Stomach smooth muscle (tissue), 2 donors: ENCODE measurements around the gene TP53TG5.

Experiments
- H3K27ac ChIP-seq: one replicate; pipeline ENCODE4 v1.7.0; 2013; ENCODE audit warnings: mild to moderate bottlenecking, low read length, inconsistent platforms
- H3K27me3 ChIP-seq, 2 donors: one replicate each; pipeline ENCODE4 v1.7.0; 2013; ENCODE audit warnings: low read length in 2 of 2; ENCODE audit not compliant: insufficient read depth in 2 of 2, control insufficient read depth in 1 of 2
- H3K36me3 ChIP-seq, 2 donors: one replicate each; pipeline ENCODE4 v1.7.0; 2013; ENCODE audit warnings: low read length in 2 of 2; ENCODE audit not compliant: control insufficient read depth in 2 of 2, insufficient read depth in 2 of 2
- H3K4me1 ChIP-seq: one replicate; pipeline ENCODE4 v1.7.0; 2013; ENCODE audit warnings: low read length; ENCODE audit not compliant: control insufficient read depth, insufficient read depth
- H3K4me3 ChIP-seq, 2 donors: one replicate each; pipeline ENCODE4 v1.7.0; 2013; ENCODE audit warnings: low read length in 2 of 2
- H3K9ac ChIP-seq, 2 donors: one replicate each; pipeline ENCODE4 v1.7.0; 2013; ENCODE audit warnings: low read length in 2 of 2, mild to moderate bottlenecking in 1 of 2
- H3K9me3 ChIP-seq, 2 donors: one replicate each; pipeline ENCODE4 v1.7.0; 2013; ENCODE audit warnings: low read length in 2 of 2; ENCODE audit not compliant: control insufficient read depth in 2 of 2
- donor health status: healthy.
- donor health status: Pancreatic carcinoma.

Gene TP53TG5

DNA sequence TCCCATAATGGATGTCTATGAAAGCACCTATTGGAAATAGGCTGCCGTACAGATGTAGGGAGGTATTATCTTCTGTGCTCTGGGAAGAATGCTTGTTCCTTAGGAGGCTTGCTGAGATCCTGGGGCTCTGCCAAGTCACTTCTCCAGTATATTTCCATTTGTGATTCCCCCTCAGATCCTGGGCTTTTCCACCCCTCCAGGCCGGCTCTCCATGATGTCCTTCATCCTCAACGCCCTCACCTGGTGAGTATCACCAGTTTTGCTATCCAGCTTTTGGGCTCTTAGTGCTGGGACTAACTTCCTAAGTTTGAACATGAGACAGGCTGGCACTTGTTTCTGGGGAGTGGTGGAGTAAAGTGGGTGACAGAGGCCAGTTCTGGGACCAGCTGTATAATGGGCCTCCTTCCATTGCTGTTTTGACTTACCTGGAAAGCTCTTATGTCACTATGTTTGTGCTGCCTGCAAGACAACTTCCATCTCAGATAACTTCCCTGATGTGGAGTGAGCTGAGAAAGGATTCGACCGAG lies 12.6 kb downstream of the TP53TG5 start:
- no peaks in the 10 kb centered on the region for H3K27me3 ChIP-seq
- no peaks in the 10 kb centered on the region for H3K9me3 ChIP-seq
- H3K36me3 ChIP-seq, result peaks cover 25 to 29% of the 10 kb centered on the region in 2 donors
- H3K9ac ChIP-seq, result no peak overlapping the region
- no peak overlapping the region for H3K27ac ChIP-seq
- H3K4me3 ChIP-seq, result no peak overlapping the region
- peaks cover 25% of the 10 kb centered on the region for H3K4me1 ChIP-seq

DNA sequence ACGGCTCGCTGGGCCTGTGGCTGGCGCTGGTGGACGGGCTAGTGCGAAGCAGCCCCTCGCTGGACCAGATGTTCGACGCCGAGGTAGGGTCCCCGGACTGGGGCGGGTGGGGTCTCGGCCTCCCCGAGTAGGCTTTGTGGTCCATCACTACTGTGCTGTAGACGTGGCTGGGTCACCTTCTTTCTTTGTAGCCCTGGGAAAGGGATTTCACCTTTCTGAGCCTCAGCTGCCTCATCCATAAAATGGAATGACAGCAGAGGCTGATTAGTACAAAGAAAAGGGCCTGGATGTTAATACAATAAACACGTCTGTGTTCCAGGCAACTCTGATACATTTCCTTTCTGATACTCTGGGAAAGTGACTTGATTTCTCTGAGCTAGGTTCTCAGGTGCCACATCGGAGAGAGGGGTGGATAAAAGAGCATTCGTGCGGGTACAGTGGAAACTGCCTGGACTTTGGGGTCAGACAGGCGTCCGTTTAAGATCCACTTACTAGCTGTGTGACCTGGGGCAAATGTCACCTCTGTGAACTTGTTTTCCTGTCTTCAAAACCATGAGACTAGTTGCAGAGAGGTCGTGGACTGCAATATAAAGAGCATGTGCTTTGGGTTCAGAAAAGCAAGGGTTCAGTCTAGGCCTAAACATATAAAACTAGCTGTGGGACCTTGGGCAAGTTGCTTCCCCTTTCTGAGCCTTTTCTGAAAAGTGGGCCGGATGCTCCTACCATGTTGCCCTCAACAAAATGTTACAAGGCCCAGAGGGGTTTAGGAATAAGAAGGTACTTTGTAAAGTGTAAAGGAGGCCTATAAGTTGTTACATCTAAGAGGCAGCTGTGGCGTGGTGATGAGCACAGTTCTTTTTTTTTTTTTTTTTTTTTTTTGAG lies 14.3 kb downstream of the TP53TG5 start:
- peak overlapping the region; percentile 97 for H3K27ac ChIP-seq
- H3K27me3 ChIP-seq, result no peaks in the 10 kb centered on the region
- H3K4me3 ChIP-seq, result peak overlapping the region; percentile 84 to 92
- peaks cover 37% of the 10 kb centered on the region for H3K4me1 ChIP-seq
- peak overlapping the region; percentile 94 to 97 for H3K9ac ChIP-seq
- no peaks in the 10 kb centered on the region for H3K9me3 ChIP-seq
- H3K36me3 ChIP-seq, result peaks cover 23 to 29% of the 10 kb centered on the region in 2 donors

DNA sequence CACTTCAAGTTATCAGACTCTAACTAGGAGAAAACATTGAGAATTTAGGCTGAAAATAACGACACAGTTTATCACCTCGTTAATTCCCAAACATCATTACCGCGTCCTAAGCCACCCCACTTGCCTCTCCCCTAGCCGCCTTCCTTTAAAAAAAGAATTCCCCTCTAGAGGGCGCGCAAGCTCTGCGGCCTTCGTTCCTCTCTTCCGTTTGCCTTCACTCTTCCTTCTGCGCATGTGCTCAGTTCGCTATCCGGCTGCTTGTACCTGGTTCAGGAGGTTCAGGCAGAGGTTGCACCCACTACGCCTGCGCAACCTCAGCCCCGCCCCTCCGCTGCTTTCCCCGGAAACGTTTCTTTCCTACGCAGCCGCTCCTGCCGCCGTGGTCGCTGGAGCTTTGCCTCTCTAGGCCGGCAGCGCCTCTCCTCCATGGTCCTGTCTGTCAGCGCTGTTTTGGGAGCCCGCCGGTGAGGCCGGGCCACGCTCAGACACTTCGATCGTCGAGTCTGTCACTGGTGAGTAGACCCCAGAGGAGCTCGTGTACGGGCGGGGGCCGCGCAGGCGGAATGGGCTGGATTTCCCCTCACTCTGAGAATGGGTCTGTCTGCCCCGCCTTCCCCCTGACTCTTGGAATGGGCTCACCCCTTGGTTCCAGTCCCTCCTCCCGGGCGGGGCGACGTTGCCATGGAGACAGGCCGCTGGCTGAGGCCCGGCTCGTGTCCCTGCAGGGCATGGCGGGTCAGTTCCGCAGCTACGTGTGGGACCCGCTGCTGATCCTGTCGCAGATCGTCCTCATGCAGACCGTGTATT lies 15.1 kb downstream of the TP53TG5 start, which contains the start of gene SYS1:
SYS1 (plus strand) TSS at position 353 of the 807 bp plus-strand sequence; CDS start at position 729, 376 bp downstream.
- peak within 1 kb of the TSS; percentile 97 for H3K27ac ChIP-seq
- H3K9me3 ChIP-seq, result no peaks in the 10 kb centered on the region
- peaks cover 45% of the 10 kb centered on the region for H3K4me1 ChIP-seq
- H3K36me3 ChIP-seq, result peaks cover 22 to 23% of the 10 kb centered on the region in 2 donors
- peak within 1 kb of the TSS; percentile 84 to 92 for H3K4me3 ChIP-seq
- H3K9ac ChIP-seq, result peak within 1 kb of the TSS; percentile 94 to 97
- H3K27me3 ChIP-seq, result no peaks in the 10 kb centered on the region

DNA sequence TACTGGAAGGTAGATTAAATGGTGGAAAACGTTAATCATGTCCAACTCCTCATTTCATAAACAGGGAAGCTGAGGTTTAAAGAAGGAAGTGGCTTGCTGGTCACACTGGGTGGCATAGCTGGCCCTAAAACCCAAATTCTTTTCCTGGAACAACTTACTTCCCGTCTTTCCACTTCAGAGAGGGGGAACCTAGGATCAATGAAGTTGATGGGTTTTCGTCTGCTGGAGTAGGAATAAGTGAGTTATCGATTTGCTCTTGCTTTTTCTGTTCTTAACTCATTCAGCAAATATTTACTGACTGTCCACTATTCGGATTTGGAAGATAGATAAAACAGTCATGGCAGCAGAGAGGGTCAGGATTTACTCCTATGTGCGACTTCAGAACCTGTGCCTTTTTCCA lies 16.3 kb downstream of the TP53TG5 start:
- Histone ChIP-seq H3K9ac (no peak overlapping the region), H3K4me1 (peaks cover 55% of the 10 kb centered on the region), H3K27me3 (no peaks in the 10 kb centered on the region), H3K9me3 (no peaks in the 10 kb centered on the region), H3K27ac (no peak overlapping the region), H3K4me3 (no peak overlapping the region), H3K36me3 (peaks cover 10 to 11% of the 10 kb centered on the region in 2 donors)

DNA sequence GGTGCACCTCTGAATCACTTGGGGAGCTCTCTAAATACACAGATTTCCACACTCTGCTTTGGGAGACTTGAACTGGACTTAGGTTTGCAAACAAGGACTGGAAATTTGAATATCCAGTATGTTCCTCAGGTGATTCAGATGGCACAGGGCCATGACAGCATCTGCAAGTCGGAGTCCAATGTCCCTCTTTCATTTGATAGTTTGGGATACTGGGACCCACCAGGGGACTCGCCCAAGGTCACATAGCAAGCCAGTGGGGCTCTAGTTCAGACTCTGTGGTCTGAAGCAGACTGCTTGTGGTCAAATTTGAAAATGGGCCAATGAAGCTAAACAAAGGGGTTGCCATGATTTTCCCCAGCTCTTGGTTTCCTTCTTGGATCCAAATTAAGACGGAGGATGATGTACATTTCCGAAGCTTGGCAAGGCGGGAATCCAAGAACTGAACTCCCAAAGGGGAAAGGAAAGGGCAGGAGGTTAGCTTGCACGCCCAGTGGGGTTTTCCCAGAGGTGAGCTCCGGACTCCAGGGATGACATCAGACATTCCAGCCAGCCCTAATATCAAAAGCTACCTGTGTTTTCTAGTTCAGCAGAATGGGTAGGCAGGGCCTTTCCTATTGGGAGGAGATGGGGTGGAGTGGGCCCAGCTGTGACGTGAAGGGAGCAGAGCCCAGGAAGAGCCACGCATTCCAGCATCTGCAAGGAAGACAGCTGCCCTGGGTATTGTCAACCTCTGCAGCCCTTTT lies 18.5 kb downstream of the TP53TG5 start:
- no peaks in the 10 kb centered on the region for H3K36me3 ChIP-seq
- peaks cover 48% of the 10 kb centered on the region for H3K4me1 ChIP-seq
- no peak overlapping the region for H3K4me3 ChIP-seq
- H3K27me3 ChIP-seq, result no peaks in the 10 kb centered on the region
- no peaks in the 10 kb centered on the region for H3K9me3 ChIP-seq
- H3K27ac ChIP-seq, result peak overlapping the region; percentile 96
- peak overlapping the region; percentile 13 to 68 for H3K9ac ChIP-seq

DNA sequence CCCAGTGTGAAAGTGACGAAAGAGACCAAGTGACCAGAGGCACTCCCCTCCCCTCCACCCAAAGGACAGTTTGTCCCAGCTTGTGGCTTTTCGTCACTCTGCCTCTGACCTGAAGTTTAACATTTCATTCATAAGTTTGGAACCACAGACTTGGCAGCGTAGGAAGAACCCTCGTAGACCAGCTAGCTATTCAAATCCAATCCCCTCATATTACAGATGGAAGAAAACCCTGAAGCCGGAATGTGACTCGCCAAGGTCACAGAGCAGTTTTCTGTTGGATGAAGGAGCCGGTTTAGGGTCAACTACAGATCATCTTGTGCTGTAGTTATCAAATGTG lies 19.1 kb downstream of the TP53TG5 start:
- H3K27me3 ChIP-seq, result no peaks in the 10 kb centered on the region
- no peaks in the 10 kb centered on the region for H3K9me3 ChIP-seq
- H3K9ac ChIP-seq, result peak overlapping the region; percentile 64 to 68
- peak overlapping the region in 1 of 2 donors; percentile 24 for H3K4me3 ChIP-seq
- H3K4me1 ChIP-seq, result peaks cover 51% of the 10 kb centered on the region
- no peaks in the 10 kb centered on the region for H3K36me3 ChIP-seq
- H3K27ac ChIP-seq, result peak overlapping the region; percentile 96

DNA sequence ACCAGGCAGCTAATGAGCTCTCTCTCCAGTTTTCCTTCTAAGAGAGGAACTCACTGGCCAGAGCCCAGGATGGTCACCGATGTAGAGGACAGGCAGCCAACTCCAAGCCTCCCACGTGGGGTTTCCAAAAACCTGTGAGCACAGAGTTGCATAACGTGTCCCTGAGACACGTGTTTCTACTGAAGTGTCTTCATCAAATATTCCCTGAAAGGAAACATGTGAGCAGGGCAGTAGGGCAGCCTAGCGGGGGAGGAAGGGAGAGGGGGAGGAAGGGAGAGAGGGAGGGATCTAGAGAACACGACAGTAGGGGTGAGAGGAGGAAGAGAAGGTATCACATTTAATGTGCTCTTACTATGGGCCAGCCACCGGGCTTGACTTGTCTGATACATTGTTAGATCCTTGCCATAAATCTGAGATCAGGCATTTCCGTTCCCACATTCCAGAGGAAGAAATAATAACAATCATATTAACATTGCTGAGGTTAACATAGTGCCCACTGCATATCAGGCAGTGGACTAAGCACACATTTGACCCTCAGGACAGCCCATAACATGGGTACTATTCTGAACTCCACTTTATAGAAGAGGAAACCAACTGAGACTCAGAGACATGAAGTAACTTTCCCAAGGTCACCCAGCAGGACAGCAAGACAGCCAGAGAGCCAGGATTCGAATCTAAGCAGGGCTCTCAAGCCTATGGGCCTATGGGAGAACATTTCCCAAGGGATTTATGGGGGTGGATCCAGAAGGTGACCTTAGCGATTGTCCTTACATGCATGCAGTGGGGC lies 19.6 kb downstream of the TP53TG5 start:
- no peaks in the 10 kb centered on the region for H3K27me3 ChIP-seq
- peak overlapping the region; percentile 64 to 68 for H3K9ac ChIP-seq
- H3K4me1 ChIP-seq, result peaks cover 46% of the 10 kb centered on the region
- no peaks in the 10 kb centered on the region for H3K9me3 ChIP-seq
- H3K36me3 ChIP-seq, result no peaks in the 10 kb centered on the region
- peak overlapping the region; percentile 96 for H3K27ac ChIP-seq
- H3K4me3 ChIP-seq, result peak overlapping the region in 1 of 2 donors; percentile 24

DNA sequence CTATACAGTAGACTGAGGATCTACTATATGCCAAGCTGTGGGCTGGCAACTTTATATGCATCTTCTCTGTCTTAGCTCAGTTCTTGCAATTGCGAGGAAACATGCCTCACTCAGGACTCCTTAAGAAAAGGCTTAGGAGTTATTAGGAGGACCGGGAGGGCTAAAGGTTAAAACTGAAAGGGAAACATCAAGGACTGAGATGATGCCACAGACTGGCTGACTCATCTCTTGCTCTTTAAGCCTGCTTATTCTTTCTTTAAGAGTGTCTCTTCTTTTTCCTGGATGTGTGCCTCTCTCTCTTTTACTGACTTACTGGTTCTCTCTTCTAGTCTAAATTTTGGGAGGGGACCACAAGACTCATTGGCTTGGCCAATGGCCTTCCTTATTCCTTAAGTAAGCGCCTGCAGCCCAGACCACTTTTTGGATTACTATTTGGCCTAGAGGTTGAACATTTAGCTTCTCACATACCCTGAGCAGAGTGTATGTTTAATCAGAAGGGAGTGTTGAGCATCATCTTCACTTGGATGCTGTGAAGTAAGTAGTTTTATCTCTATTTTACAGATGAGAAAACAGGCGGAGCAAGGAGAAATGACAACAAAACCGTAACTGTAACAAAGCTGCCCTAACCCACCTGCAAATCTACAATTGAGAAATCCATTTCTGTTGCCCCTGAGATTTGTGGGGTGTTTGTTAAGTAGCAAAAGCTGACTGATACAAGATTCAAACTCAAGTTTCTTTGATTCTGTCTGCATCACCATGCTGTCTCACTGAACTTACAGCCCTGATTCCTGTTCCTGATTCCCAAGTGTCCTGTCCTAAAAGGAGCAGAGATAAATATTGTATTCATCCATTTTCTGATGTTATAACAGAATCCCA lies 22.7 kb downstream of the TP53TG5 start:
- Histone ChIP-seq H3K36me3 (no peaks in the 10 kb centered on the region), H3K27me3 (no peaks in the 10 kb centered on the region), H3K4me3 (no peak overlapping the region), H3K9me3 (no peaks in the 10 kb centered on the region), H3K27ac (peak overlapping the region; percentile 77), H3K9ac (peak overlapping the region in 1 of 2 donors; percentile 12), H3K4me1 (peaks cover 40% of the 10 kb centered on the region)
